ENCODE results near the gene TMEM120A.

Gene TMEM120A

GRCh38 chr7:75953431-75953830, 41.0 kb downstream of the TMEM120A start:
- no peak overlapping the region for H3K4me3 ChIP-seq (ENCODE audit: low read depth, low read length)
- no peak for TF ChIP-seq POLR2A (IDR thresholded peaks at IDR 0.05; ENCODE audit: extremely low read depth, insufficient read length)
- no peak for TF ChIP-seq MYC (IDR thresholded peaks at IDR 0.05; ENCODE audit: low read depth, low read length)
- TF ChIP-seq CTCF (IDR thresholded peaks at IDR 0.05; ENCODE audit: low read depth, low read length), result no peak
- TF ChIP-seq MAX (IDR thresholded peaks at IDR 0.05; ENCODE audit: low read depth, low read length), result no peak
- DNase-seq (ENCODE audit: low read depth), result no peak

- no peak overlapping the region for H3K4me3 ChIP-seq (ENCODE audit: low read depth, low read length)
- DNase-seq (ENCODE audit: low read depth), result peak; percentile 88
- TF ChIP-seq MAX (IDR thresholded peaks at IDR 0.05; ENCODE audit: low read depth, low read length), result no peak
- no peak for TF ChIP-seq MYC (IDR thresholded peaks at IDR 0.05; ENCODE audit: low read depth, low read length)
- no peak for TF ChIP-seq POLR2A (IDR thresholded peaks at IDR 0.05; ENCODE audit: extremely low read depth, insufficient read length)
- TF ChIP-seq CTCF (IDR thresholded peaks at IDR 0.05; ENCODE audit: low read depth, low read length), result no peak
Measured at GRCh38 chr7:75951506-75951905, 42.9 kb downstream of the TMEM120A start.

- no peak for DNase-seq (ENCODE audit: low read depth)
Measured at GRCh38 chr7:75950111-75950681, 44.2 kb downstream of the TMEM120A start.

GRCh38 chr7:75948179-75948578, 46.2 kb downstream of the TMEM120A start:
- no peak for TF ChIP-seq CTCF (IDR thresholded peaks at IDR 0.05; ENCODE audit: low read depth, low read length)
- TF ChIP-seq MAX (IDR thresholded peaks at IDR 0.05; ENCODE audit: low read depth, low read length), result no peak
- no peak for TF ChIP-seq POLR2A (IDR thresholded peaks at IDR 0.05; ENCODE audit: extremely low read depth, insufficient read length)
- TF ChIP-seq MYC (IDR thresholded peaks at IDR 0.05; ENCODE audit: low read depth, low read length), result no peak

More at GRCh38 chr7:75950111-75950681, 44.2 kb downstream of the TMEM120A start:
- H3K4me3 ChIP-seq (ENCODE audit: low read depth, low read length), result no peak overlapping the region
- no peak for TF ChIP-seq MAX (IDR thresholded peaks at IDR 0.05; ENCODE audit: low read depth, low read length)

GRCh38 chr7:75946207-75946855, 48.1 kb downstream of the TMEM120A start:
- TF ChIP-seq CTCF (IDR thresholded peaks at IDR 0.05; ENCODE audit: low read depth, low read length) (no peak), POLR2A (IDR thresholded peaks at IDR 0.05; ENCODE audit: extremely low read depth, insufficient read length) (no peak), MYC (IDR thresholded peaks at IDR 0.05; ENCODE audit: low read depth, low read length) (no peak), MAX (IDR thresholded peaks at IDR 0.05; ENCODE audit: low read depth, low read length) (no peak)

More at GRCh38 chr7:75948179-75948578, 46.2 kb downstream of the TMEM120A start:
- no peak overlapping the region for H3K4me3 ChIP-seq (ENCODE audit: low read depth, low read length)
- no peak for DNase-seq (ENCODE audit: low read depth)

More at GRCh38 chr7:75946207-75946855, 48.1 kb downstream of the TMEM120A start:
- DNase-seq (ENCODE audit: low read depth), result no peak
- H3K4me3 ChIP-seq (ENCODE audit: low read depth, low read length), result no peak overlapping the region
